ENCODE data around the gene TBC1D5.
"Not testable (repeated sequence)": the region's sequence is repeated elsewhere in the genome, so short reads cannot be mapped to it uniquely, and the experiment has no call there.

The TBC1D5 gene

GRCh38 chr3:17742102-17742879 lies at the start of gene TBC1D5:
Gene TBC1D5, minus strand, starts transcription at chr3:17742631. Its CDS starts 234,061 bp downstream, at chr3:17508570.
- ATAC-seq (ENCODE audit: low read depth) (peak; percentile 86), DNase-seq (ENCODE audit: low spot score in 2 of 2) (peak; percentile 88 to 90)
- Mint-ChIP-seq H3K4me3 (peak within 1 kb of the TSS; percentile 97), H3K4me1 (peaks cover 37% of the 10 kb centered on the region), H3K36me3 (no peaks in the 10 kb centered on the region), H3K27me3 (no peaks in the 10 kb centered on the region), H3K9me3 (no peaks in the 10 kb centered on the region), H3K27ac (peak within 1 kb of the TSS; percentile 99)

GRCh38 chr3:17783426-17783825 lies 41.0 kb upstream of the TBC1D5 start:
- DNase-seq (ENCODE audit: low spot score in 2 of 2) (no peak), ATAC-seq (ENCODE audit: low read depth) (no peak)
- Mint-ChIP-seq H3K27ac (no peak overlapping the region), H3K27me3 (no peaks in the 10 kb centered on the region), H3K4me1 (peaks cover 15% of the 10 kb centered on the region), H3K36me3 (peaks cover 6% of the 10 kb centered on the region), H3K9me3 (peaks cover 12% of the 10 kb centered on the region), H3K4me3 (no peak overlapping the region)

GRCh38 chr3:17782751-17783150 lies 40.3 kb upstream of the TBC1D5 start:
- Mint-ChIP-seq H3K4me1 (peaks cover 15% of the 10 kb centered on the region), H3K36me3 (peaks cover 6% of the 10 kb centered on the region), H3K27me3 (no peaks in the 10 kb centered on the region)

GRCh38 chr3:17780369-17780768 lies 37.9 kb upstream of the TBC1D5 start:
- not testable (repeated sequence) for H3K27me3 Mint-ChIP-seq; ATAC-seq (ENCODE audit: low read depth); H3K4me3 Mint-ChIP-seq; DNase-seq (ENCODE audit: low spot score in 2 of 2); H3K36me3 Mint-ChIP-seq; H3K27ac Mint-ChIP-seq
- Mint-ChIP-seq H3K9me3 (peaks cover 12% of the 10 kb centered on the region), H3K4me1 (peaks cover 19% of the 10 kb centered on the region)

More at GRCh38 chr3:17782751-17783150, 40.3 kb upstream of the TBC1D5 start:
- no peak overlapping the region for H3K4me3 Mint-ChIP-seq
- no peak for DNase-seq (ENCODE audit: low spot score in 2 of 2)
- H3K27ac Mint-ChIP-seq = peak overlapping the region; percentile 45
- peaks cover 12% of the 10 kb centered on the region for H3K9me3 Mint-ChIP-seq
- peak; percentile 66 for ATAC-seq (ENCODE audit: low read depth)

GRCh38 chr3:17779304-17780250 lies 37.1 kb upstream of the TBC1D5 start:
- H3K4me3 Mint-ChIP-seq; H3K9me3 Mint-ChIP-seq; H3K27me3 Mint-ChIP-seq; DNase-seq (ENCODE audit: low spot score in 2 of 2); H3K36me3 Mint-ChIP-seq: not testable (repeated sequence)
- peak; percentile 67 for ATAC-seq (ENCODE audit: low read depth)
- peak overlapping the region; percentile 35 for H3K27ac Mint-ChIP-seq
- peaks cover 23% of the 10 kb centered on the region for H3K4me1 Mint-ChIP-seq

- ATAC-seq (ENCODE audit: low read depth); H3K9me3 Mint-ChIP-seq; DNase-seq (ENCODE audit: low spot score in 2 of 2); H3K4me3 Mint-ChIP-seq; H3K36me3 Mint-ChIP-seq; H3K27me3 Mint-ChIP-seq; H3K27ac Mint-ChIP-seq: not testable (repeated sequence)
- peaks cover 19% of the 10 kb centered on the region for H3K4me1 Mint-ChIP-seq
Measured at GRCh38 chr3:17777326-17777725, 34.9 kb upstream of the TBC1D5 start.

GRCh38 chr3:17775073-17775472 lies 32.6 kb upstream of the TBC1D5 start:
- Mint-ChIP-seq H3K36me3 (no peaks in the 10 kb centered on the region), H3K9me3 (no peaks in the 10 kb centered on the region), H3K4me1 (peaks cover 15% of the 10 kb centered on the region), H3K4me3 (peak overlapping the region; percentile 57), H3K27me3 (peaks cover 1% of the 10 kb centered on the region), H3K27ac (no peak overlapping the region)
- no peak for DNase-seq (ENCODE audit: low spot score in 2 of 2)
- ATAC-seq (ENCODE audit: low read depth) = no peak

GRCh38 chr3:17774180-17774910 lies 31.9 kb upstream of the TBC1D5 start:
- not testable (repeated sequence) for H3K4me1 Mint-ChIP-seq; H3K27me3 Mint-ChIP-seq; H3K27ac Mint-ChIP-seq; ATAC-seq (ENCODE audit: low read depth); H3K9me3 Mint-ChIP-seq; DNase-seq (ENCODE audit: low spot score in 2 of 2); H3K36me3 Mint-ChIP-seq
- H3K4me3 Mint-ChIP-seq = peak overlapping the region; percentile 5

GRCh38 chr3:17772556-17772955 lies 30.1 kb upstream of the TBC1D5 start:
- peaks cover 8% of the 10 kb centered on the region for H3K4me1 Mint-ChIP-seq
- H3K27me3 Mint-ChIP-seq = peaks cover 1% of the 10 kb centered on the region
- H3K27ac Mint-ChIP-seq = no peak overlapping the region
- no peaks in the 10 kb centered on the region for H3K36me3 Mint-ChIP-seq
- H3K9me3 Mint-ChIP-seq = no peaks in the 10 kb centered on the region
- no peak overlapping the region for H3K4me3 Mint-ChIP-seq
- DNase-seq (ENCODE audit: low spot score in 2 of 2) (no peak), ATAC-seq (ENCODE audit: low read depth) (no peak)

GRCh38 chr3:17771177-17772017 lies 29.0 kb upstream of the TBC1D5 start:
- ATAC-seq (ENCODE audit: low read depth) (no peak), DNase-seq (ENCODE audit: low spot score in 2 of 2) (no peak)
- no peaks in the 10 kb centered on the region for H3K9me3 Mint-ChIP-seq
- H3K36me3 Mint-ChIP-seq = no peaks in the 10 kb centered on the region
- peaks cover 1% of the 10 kb centered on the region for H3K27me3 Mint-ChIP-seq
- no peak overlapping the region for H3K4me3 Mint-ChIP-seq
- H3K27ac Mint-ChIP-seq = no peak overlapping the region
- peaks cover 11% of the 10 kb centered on the region for H3K4me1 Mint-ChIP-seq

- DNase-seq (ENCODE audit: low spot score in 2 of 2) (no peak), ATAC-seq (ENCODE audit: low read depth) (no peak)
- peaks cover 17% of the 10 kb centered on the region for H3K4me1 Mint-ChIP-seq
- H3K9me3 Mint-ChIP-seq = no peaks in the 10 kb centered on the region
- peaks cover 1% of the 10 kb centered on the region for H3K27me3 Mint-ChIP-seq
- H3K4me3 Mint-ChIP-seq = no peak overlapping the region
- H3K36me3 Mint-ChIP-seq = no peaks in the 10 kb centered on the region
- no peak overlapping the region for H3K27ac Mint-ChIP-seq
Measured at GRCh38 chr3:17770682-17771081, 28.3 kb upstream of the TBC1D5 start.

- Mint-ChIP-seq H3K27ac (peak overlapping the region; percentile 89), H3K4me3 (peak overlapping the region; percentile 25), H3K27me3 (no peaks in the 10 kb centered on the region), H3K36me3 (no peaks in the 10 kb centered on the region), H3K9me3 (no peaks in the 10 kb centered on the region), H3K4me1 (peaks cover 19% of the 10 kb centered on the region)
- DNase-seq (ENCODE audit: low spot score in 2 of 2) (peak; percentile 35 to 58), ATAC-seq (ENCODE audit: low read depth) (peak; percentile 94)
Measured at GRCh38 chr3:17765819-17766472, 23.5 kb upstream of the TBC1D5 start.

GRCh38 chr3:17761563-17761962 lies 19.1 kb upstream of the TBC1D5 start:
- no peak overlapping the region for H3K27ac Mint-ChIP-seq
- no peak overlapping the region for H3K4me3 Mint-ChIP-seq
- DNase-seq (ENCODE audit: low spot score in 2 of 2) (no peak), ATAC-seq (ENCODE audit: low read depth) (no peak)
- no peaks in the 10 kb centered on the region for H3K36me3 Mint-ChIP-seq
- H3K9me3 Mint-ChIP-seq = no peaks in the 10 kb centered on the region
- no peaks in the 10 kb centered on the region for H3K27me3 Mint-ChIP-seq
- H3K4me1 Mint-ChIP-seq = peaks cover 16% of the 10 kb centered on the region
